Memory B cell (primary cell): Measurements from ENCODE around the gene EPB41L1.

ENCODE experiments used
- ATAC-seq: fragments of 150-1000 bp; cut with Tn5 transposase; 2 replicates; pipeline ENCODE4 v1.10.0; 2021; ENCODE audit warnings: low read depth, mild to moderate bottlenecking, moderate library complexity
- DNase-seq, 2 donors: peaks; one replicate each; pipeline ENCODE4 v3.0.0; 2022; ENCODE audit warnings: low spot score in 2 of 2
- H3K27ac Mint-ChIP-seq: one replicate; pipeline ENCODE4 v1.8.0; 2022; ENCODE audit warnings: mild to moderate bottlenecking, moderate library complexity, mixed read lengths
- H3K27me3 Mint-ChIP-seq: one replicate; pipeline ENCODE4 v1.8.0; 2022; ENCODE audit warnings: mixed read lengths
- H3K36me3 Mint-ChIP-seq: one replicate; pipeline ENCODE4 v1.8.0; 2022; ENCODE audit warnings: mild to moderate bottlenecking, mixed read lengths
- H3K4me1 Mint-ChIP-seq: one replicate; pipeline ENCODE4 v1.8.0; 2022; ENCODE audit warnings: mixed read lengths
- H3K4me3 Mint-ChIP-seq: one replicate; pipeline ENCODE4 v1.8.0; 2022; ENCODE audit warnings: mild to moderate bottlenecking, moderate library complexity, mixed read lengths
- H3K9me3 Mint-ChIP-seq: one replicate; pipeline ENCODE4 v1.8.0; 2022; ENCODE audit warnings: mixed read lengths

Gene EPB41L1

DNA sequence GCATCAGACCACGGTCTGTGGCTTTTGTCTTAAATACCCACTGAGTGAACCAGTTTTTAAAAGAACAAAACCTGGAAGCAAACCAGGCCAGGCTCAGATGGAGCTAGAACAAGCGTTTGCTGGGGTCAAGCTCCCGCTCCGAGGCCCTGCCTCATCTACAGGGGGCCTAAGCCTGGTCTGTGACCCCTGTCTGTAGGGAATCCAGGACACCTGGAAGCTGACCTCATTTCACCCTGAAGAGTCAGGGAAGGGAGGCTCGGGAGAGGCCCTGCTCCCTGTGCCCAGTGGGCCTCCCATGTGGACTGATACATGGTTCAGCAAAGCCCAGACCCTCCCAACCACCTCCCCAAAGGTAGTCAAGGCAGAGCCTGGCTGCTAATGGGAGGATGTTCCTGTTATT lies 124.8 kb downstream of the EPB41L1 start:
- Mint-ChIP-seq H3K9me3 (peaks cover 2% of the 10 kb centered on the region), H3K27ac (no peak overlapping the region), H3K4me3 (no peak overlapping the region), H3K27me3 (peaks cover 22% of the 10 kb centered on the region), H3K36me3 (no peaks in the 10 kb centered on the region), H3K4me1 (no peaks in the 10 kb centered on the region)
- ATAC-seq (no peak), DNase-seq (no peak)

DNA sequence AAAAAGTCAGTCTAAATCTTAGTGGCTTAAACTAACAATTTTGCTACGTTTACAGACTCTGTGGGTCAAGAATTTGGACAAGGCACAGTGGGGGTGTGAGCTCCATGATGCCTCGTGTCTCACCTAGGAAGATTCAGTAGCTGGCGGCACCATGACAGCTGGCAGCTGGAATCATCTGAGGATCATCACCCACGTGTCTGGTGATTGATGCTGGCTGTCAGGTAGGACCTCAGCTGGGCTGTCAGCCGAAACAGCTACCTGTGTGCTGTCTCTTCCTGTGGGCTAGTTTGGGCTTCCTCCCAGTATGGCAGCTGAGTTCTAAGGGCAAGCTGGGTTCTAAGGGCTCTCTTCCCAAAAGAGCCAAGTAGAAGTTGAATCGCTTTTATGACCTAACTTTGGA lies 125.2 kb downstream of the EPB41L1 start:
- Mint-ChIP-seq H3K4me3 (no peak overlapping the region), H3K36me3 (no peaks in the 10 kb centered on the region), H3K27ac (no peak overlapping the region), H3K9me3 (peaks cover 2% of the 10 kb centered on the region), H3K27me3 (peaks cover 20% of the 10 kb centered on the region), H3K4me1 (no peaks in the 10 kb centered on the region)
- no peak for DNase-seq
- no peak for ATAC-seq

- ATAC-seq (no peak), DNase-seq (no peak)
- Mint-ChIP-seq H3K9me3 (peaks cover 2% of the 10 kb centered on the region), H3K27ac (no peak overlapping the region), H3K36me3 (no peaks in the 10 kb centered on the region), H3K27me3 (peaks cover 14% of the 10 kb centered on the region), H3K4me1 (no peaks in the 10 kb centered on the region), H3K4me3 (no peak overlapping the region)
Measured at GRCh38 chr20:36281785-36282380, 127.3 kb downstream of the EPB41L1 start.
